Measurements from ENCODE around the gene BRMS1L. TPM values are rescaled to one million over a fixed set of nuclear protein-coding genes. Genes with fewer than 3 reads are reported as not detected.
A peak's percentile ranks its signal among the peaks of the same experiment; 100 is the strongest.

BRMS1L gene
- total and polyA plus RNA-seq, 2 of the 13 experiments (the other 11 are each of a cell fraction or from before 2014, with no cell fraction given) = 21.1 to 23.8 TPM

DNA sequence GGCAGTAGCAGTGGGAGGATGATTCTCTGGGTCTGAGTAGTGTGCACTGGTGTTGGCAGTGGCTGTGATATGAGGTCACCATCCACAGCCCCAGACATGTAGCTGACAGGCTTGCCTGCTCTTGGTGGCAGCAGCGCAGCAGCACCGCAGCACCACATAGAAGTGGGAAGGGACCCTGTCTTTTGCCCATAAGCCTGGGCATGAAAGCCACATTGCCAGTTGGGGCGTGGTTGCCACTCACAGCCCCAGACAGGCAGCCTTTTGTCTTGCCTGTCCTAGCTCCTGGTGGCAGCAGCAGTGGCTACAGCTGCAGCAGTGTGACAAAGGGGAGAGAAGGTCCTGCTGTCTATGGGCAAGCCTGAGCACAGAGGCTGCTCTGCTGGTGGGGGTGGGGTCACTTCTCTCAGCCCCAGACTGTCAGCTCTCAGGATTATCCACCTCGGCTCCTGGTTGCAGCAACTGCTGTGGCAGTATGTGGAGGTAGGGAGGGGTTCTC lies 71.5 kb downstream of the BRMS1L start (continued):
- TF ChIP-seq, protein P1, sequence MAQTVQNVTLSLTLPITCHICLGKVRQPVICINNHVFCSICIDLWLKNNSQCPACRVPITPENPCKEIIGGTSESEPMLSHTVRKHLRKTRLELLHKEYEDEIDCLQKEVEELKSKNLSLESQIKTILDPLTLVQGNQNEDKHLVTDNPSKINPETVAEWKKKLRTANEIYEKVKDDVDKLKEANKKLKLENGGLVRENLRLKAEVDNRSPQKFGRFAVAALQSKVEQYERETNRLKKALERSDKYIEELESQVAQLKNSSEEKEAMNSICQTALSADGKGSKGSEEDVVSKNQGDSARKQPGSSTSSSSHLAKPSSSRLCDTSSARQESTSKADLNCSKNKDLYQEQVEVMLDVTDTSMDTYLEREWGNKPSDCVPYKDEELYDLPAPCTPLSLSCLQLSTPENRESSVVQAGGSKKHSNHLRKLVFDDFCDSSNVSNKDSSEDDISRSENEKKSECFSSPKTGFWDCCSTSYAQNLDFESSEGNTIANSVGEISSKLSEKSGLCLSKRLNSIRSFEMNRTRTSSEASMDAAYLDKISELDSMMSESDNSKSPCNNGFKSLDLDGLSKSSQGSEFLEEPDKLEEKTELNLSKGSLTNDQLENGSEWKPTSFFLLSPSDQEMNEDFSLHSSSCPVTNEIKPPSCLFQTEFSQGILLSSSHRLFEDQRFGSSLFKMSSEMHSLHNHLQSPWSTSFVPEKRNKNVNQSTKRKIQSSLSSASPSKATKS (CRISPR knock-in tag; IDR thresholded peaks at IDR 0.05) = no peak
- TF ChIP-seq SALL1 (CRISPR knock-in tag; IDR thresholded peaks at IDR 0.05) (peak; percentile 13; the same call in 1 of the 2 replicates), ZNF317 (CRISPR knock-in tag; IDR thresholded peaks at IDR 0.05) (no peak), HOXA7 (CRISPR knock-in tag; IDR thresholded peaks at IDR 0.05) (no peak), ZNF431 (CRISPR knock-in tag; IDR thresholded peaks at IDR 0.05; ENCODE audit: borderline replicate concordance, low read depth) (no peak), RAD21 (CRISPR knock-in tag; IDR thresholded peaks at IDR 0.05) (no peak), EED (CRISPR knock-in tag; IDR thresholded peaks at IDR 0.05) (peak; percentile 65; the same call in 1 of the 2 replicates), MAF1 (CRISPR knock-in tag; IDR thresholded peaks at IDR 0.05; ENCODE audit: borderline replicate concordance) (no peak), ATF7-NPFF (CRISPR knock-in tag; IDR thresholded peaks at IDR 0.05; ENCODE audit: low read depth) (no peak), ZNF274 (CRISPR knock-in tag; IDR thresholded peaks at IDR 0.05) (0 out of 2 replicates have a peak, but pooled peaks have one; percentile 55), ZNF367 (CRISPR knock-in tag; IDR thresholded peaks at IDR 0.05; ENCODE audit: borderline replicate concordance) (no peak)
- TF ChIP-seq, protein P2, sequence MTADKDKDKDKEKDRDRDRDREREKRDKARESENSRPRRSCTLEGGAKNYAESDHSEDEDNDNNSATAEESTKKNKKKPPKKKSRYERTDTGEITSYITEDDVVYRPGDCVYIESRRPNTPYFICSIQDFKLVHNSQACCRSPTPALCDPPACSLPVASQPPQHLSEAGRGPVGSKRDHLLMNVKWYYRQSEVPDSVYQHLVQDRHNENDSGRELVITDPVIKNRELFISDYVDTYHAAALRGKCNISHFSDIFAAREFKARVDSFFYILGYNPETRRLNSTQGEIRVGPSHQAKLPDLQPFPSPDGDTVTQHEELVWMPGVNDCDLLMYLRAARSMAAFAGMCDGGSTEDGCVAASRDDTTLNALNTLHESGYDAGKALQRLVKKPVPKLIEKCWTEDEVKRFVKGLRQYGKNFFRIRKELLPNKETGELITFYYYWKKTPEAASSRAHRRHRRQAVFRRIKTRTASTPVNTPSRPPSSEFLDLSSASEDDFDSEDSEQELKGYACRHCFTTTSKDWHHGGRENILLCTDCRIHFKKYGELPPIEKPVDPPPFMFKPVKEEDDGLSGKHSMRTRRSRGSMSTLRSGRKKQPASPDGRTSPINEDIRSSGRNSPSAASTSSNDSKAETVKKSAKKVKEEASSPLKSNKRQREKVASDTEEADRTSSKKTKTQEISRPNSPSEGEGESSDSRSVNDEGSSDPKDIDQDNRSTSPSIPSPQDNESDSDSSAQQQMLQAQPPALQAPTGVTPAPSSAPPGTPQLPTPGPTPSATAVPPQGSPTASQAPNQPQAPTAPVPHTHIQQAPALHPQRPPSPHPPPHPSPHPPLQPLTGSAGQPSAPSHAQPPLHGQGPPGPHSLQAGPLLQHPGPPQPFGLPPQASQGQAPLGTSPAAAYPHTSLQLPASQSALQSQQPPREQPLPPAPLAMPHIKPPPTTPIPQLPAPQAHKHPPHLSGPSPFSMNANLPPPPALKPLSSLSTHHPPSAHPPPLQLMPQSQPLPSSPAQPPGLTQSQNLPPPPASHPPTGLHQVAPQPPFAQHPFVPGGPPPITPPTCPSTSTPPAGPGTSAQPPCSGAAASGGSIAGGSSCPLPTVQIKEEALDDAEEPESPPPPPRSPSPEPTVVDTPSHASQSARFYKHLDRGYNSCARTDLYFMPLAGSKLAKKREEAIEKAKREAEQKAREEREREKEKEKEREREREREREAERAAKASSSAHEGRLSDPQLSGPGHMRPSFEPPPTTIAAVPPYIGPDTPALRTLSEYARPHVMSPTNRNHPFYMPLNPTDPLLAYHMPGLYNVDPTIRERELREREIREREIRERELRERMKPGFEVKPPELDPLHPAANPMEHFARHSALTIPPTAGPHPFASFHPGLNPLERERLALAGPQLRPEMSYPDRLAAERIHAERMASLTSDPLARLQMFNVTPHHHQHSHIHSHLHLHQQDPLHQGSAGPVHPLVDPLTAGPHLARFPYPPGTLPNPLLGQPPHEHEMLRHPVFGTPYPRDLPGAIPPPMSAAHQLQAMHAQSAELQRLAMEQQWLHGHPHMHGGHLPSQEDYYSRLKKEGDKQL (CRISPR knock-in tag; IDR thresholded peaks at IDR 0.05; ENCODE audit: low read depth) = no peak
- TF ChIP-seq, protein P3, sequence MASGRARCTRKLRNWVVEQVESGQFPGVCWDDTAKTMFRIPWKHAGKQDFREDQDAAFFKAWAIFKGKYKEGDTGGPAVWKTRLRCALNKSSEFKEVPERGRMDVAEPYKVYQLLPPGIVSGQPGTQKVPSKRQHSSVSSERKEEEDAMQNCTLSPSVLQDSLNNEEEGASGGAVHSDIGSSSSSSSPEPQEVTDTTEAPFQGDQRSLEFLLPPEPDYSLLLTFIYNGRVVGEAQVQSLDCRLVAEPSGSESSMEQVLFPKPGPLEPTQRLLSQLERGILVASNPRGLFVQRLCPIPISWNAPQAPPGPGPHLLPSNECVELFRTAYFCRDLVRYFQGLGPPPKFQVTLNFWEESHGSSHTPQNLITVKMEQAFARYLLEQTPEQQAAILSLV (CRISPR knock-in tag; IDR thresholded peaks at IDR 0.05; ENCODE audit: borderline replicate concordance) = 0 out of 2 replicates have a peak, but pooled peaks have one; percentile 48
- TF ChIP-seq, protein P4, sequence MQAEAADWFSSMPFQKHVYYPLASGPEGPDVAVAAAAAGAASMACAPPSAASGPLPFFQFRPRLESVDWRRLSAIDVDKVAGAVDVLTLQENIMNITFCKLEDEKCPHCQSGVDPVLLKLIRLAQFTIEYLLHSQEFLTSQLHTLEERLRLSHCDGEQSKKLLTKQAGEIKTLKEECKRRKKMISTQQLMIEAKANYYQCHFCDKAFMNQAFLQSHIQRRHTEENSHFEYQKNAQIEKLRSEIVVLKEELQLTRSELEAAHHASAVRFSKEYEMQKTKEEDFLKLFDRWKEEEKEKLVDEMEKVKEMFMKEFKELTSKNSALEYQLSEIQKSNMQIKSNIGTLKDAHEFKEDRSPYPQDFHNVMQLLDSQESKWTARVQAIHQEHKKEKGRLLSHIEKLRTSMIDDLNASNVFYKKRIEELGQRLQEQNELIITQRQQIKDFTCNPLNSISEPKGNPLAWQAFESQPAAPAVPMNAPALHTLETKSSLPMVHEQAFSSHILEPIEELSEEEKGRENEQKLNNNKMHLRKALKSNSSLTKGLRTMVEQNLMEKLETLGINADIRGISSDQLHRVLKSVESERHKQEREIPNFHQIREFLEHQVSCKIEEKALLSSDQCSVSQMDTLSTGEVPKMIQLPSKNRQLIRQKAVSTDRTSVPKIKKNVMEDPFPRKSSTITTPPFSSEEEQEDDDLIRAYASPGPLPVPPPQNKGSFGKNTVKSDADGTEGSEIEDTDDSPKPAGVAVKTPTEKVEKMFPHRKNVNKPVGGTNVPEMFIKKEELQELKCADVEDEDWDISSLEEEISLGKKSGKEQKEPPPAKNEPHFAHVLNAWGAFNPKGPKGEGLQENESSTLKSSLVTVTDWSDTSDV (CRISPR knock-in tag; IDR thresholded peaks at IDR 0.05) = 0 out of 2 replicates have a peak, but pooled peaks have one; percentile 32
- TF ChIP-seq, protein P5, sequence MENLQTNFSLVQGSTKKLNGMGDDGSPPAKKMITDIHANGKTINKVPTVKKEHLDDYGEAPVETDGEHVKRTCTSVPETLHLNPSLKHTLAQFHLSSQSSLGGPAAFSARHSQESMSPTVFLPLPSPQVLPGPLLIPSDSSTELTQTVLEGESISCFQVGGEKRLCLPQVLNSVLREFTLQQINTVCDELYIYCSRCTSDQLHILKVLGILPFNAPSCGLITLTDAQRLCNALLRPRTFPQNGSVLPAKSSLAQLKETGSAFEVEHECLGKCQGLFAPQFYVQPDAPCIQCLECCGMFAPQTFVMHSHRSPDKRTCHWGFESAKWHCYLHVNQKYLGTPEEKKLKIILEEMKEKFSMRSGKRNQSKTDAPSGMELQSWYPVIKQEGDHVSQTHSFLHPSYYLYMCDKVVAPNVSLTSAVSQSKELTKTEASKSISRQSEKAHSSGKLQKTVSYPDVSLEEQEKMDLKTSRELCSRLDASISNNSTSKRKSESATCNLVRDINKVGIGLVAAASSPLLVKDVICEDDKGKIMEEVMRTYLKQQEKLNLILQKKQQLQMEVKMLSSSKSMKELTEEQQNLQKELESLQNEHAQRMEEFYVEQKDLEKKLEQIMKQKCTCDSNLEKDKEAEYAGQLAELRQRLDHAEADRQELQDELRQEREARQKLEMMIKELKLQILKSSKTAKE (CRISPR knock-in tag; IDR thresholded peaks at IDR 0.05; ENCODE audit: borderline replicate concordance) = 0 out of 2 replicates have a peak, but pooled peaks have one; percentile 25

Measured in HepG2 (cell line).